ENCODE measurements around the gene DLG3.

DLG3 gene

GRCh38 chrX:70453024-70453618 lies 8.5 kb downstream of the DLG3 start:
- Histone ChIP-seq H3K4me3 (ENCODE audit: low read length in 2 of 2) (peak overlapping the region; percentile 63 to 78), H3K9me3 (ENCODE audit: control insufficient read depth in 2 of 2, low read length in 2 of 2) (no peaks in the 10 kb centered on the region), H3K27me3 (ENCODE audit: control insufficient read depth in 2 of 2, insufficient read depth in 2 of 2, low read length in 2 of 2) (no peaks in the 10 kb centered on the region), H3K4me1 (ENCODE audit: control insufficient read depth in 2 of 2, insufficient read depth in 2 of 2, low read length in 2 of 2) (peaks cover 9 to 13% of the 10 kb centered on the region in 2 donors), H3K9ac (ENCODE audit: low read depth in 1 of 2, low read length in 2 of 2) (peak overlapping the region; percentile 72), H3K27ac (ENCODE audit: low read depth in 2 of 2, low read length in 2 of 2) (peak overlapping the region in 1 of 2 donors; percentile 80), H3K36me3 (ENCODE audit: control insufficient read depth in 2 of 2, insufficient read depth in 2 of 2, low read length in 2 of 2) (no peaks in the 10 kb centered on the region)

- Histone ChIP-seq H3K36me3 (ENCODE audit: control insufficient read depth in 2 of 2, insufficient read depth in 2 of 2, low read length in 2 of 2) (no peaks in the 10 kb centered on the region), H3K9ac (ENCODE audit: low read depth in 1 of 2, low read length in 2 of 2) (peak overlapping the region; percentile 89 to 91), H3K4me1 (ENCODE audit: control insufficient read depth in 2 of 2, insufficient read depth in 2 of 2, low read length in 2 of 2) (peaks cover 9 to 13% of the 10 kb centered on the region in 2 donors), H3K27me3 (ENCODE audit: control insufficient read depth in 2 of 2, insufficient read depth in 2 of 2, low read length in 2 of 2) (no peaks in the 10 kb centered on the region), H3K27ac (ENCODE audit: low read depth in 2 of 2, low read length in 2 of 2) (peak overlapping the region; percentile 90 to 95), H3K4me3 (ENCODE audit: low read length in 2 of 2) (peak overlapping the region; percentile 77 to 79), H3K9me3 (ENCODE audit: control insufficient read depth in 2 of 2, low read length in 2 of 2) (no peaks in the 10 kb centered on the region)
Measured at GRCh38 chrX:70454441-70455365, 10.1 kb downstream of the DLG3 start.

- Histone ChIP-seq H3K9ac (ENCODE audit: low read depth in 1 of 2, low read length in 2 of 2) (peak overlapping the region; percentile 89 to 91), H3K9me3 (ENCODE audit: control insufficient read depth in 2 of 2, low read length in 2 of 2) (no peaks in the 10 kb centered on the region), H3K36me3 (ENCODE audit: control insufficient read depth in 2 of 2, insufficient read depth in 2 of 2, low read length in 2 of 2) (no peaks in the 10 kb centered on the region), H3K4me1 (ENCODE audit: control insufficient read depth in 2 of 2, insufficient read depth in 2 of 2, low read length in 2 of 2) (peaks cover 9 to 13% of the 10 kb centered on the region in 2 donors), H3K27me3 (ENCODE audit: control insufficient read depth in 2 of 2, insufficient read depth in 2 of 2, low read length in 2 of 2) (no peaks in the 10 kb centered on the region), H3K27ac (ENCODE audit: low read depth in 2 of 2, low read length in 2 of 2) (peak overlapping the region; percentile 90 to 95), H3K4me3 (ENCODE audit: low read length in 2 of 2) (peak overlapping the region; percentile 77 to 79)
Measured at GRCh38 chrX:70455366-70456202, 10.9 kb downstream of the DLG3 start.

GRCh38 chrX:70456256-70456655 lies 11.6 kb downstream of the DLG3 start:
- Histone ChIP-seq H3K9me3 (ENCODE audit: control insufficient read depth in 2 of 2, low read length in 2 of 2) (no peaks in the 10 kb centered on the region), H3K27ac (ENCODE audit: low read depth in 2 of 2, low read length in 2 of 2) (peak overlapping the region; percentile 90 to 95), H3K36me3 (ENCODE audit: control insufficient read depth in 2 of 2, insufficient read depth in 2 of 2, low read length in 2 of 2) (no peaks in the 10 kb centered on the region), H3K4me3 (ENCODE audit: low read length in 2 of 2) (peak overlapping the region; percentile 77 to 79), H3K4me1 (ENCODE audit: control insufficient read depth in 2 of 2, insufficient read depth in 2 of 2, low read length in 2 of 2) (peaks cover 9 to 13% of the 10 kb centered on the region in 2 donors), H3K27me3 (ENCODE audit: control insufficient read depth in 2 of 2, insufficient read depth in 2 of 2, low read length in 2 of 2) (no peaks in the 10 kb centered on the region), H3K9ac (ENCODE audit: low read depth in 1 of 2, low read length in 2 of 2) (peak overlapping the region; percentile 89 to 91)

DNA sequence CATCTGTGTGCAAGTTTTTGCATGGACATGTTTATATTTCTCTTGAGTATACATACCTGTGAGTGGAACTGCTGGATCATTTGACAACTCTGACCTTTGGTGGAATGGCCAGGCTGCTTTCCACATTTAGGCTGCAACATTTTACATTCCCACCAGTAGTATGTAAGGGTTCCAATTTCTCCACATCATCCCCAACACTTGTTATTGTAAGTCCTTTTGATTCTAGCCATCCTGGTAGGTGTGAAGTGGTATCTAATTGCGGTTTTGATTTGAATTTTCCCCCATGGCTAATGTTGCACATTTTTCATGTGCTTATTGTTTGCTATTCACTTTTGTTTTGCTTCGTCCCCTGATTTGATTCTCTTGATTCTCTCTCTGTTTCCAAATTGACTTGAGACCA lies 16.4 kb downstream of the DLG3 start:
- Histone ChIP-seq H3K4me1 (ENCODE audit: control insufficient read depth in 2 of 2, insufficient read depth in 2 of 2, low read length in 2 of 2) (no peaks in the 10 kb centered on the region), H3K27me3 (ENCODE audit: control insufficient read depth in 2 of 2, insufficient read depth in 2 of 2, low read length in 2 of 2) (no peaks in the 10 kb centered on the region), H3K27ac (ENCODE audit: low read depth in 2 of 2, low read length in 2 of 2) (no peak overlapping the region), H3K9me3 (ENCODE audit: control insufficient read depth in 2 of 2, low read length in 2 of 2) (no peaks in the 10 kb centered on the region), H3K4me3 (ENCODE audit: low read length in 2 of 2) (no peak overlapping the region), H3K36me3 (ENCODE audit: control insufficient read depth in 2 of 2, insufficient read depth in 2 of 2, low read length in 2 of 2) (no peaks in the 10 kb centered on the region), H3K9ac (ENCODE audit: low read depth in 1 of 2, low read length in 2 of 2) (no peak overlapping the region)

- Histone ChIP-seq H3K9me3 (ENCODE audit: control insufficient read depth in 2 of 2, low read length in 2 of 2) (no peaks in the 10 kb centered on the region), H3K4me1 (ENCODE audit: control insufficient read depth in 2 of 2, insufficient read depth in 2 of 2, low read length in 2 of 2) (no peaks in the 10 kb centered on the region), H3K9ac (ENCODE audit: low read depth in 1 of 2, low read length in 2 of 2) (no peak overlapping the region), H3K36me3 (ENCODE audit: control insufficient read depth in 2 of 2, insufficient read depth in 2 of 2, low read length in 2 of 2) (no peaks in the 10 kb centered on the region), H3K27me3 (ENCODE audit: control insufficient read depth in 2 of 2, insufficient read depth in 2 of 2, low read length in 2 of 2) (no peaks in the 10 kb centered on the region), H3K27ac (ENCODE audit: low read depth in 2 of 2, low read length in 2 of 2) (no peak overlapping the region), H3K4me3 (ENCODE audit: low read length in 2 of 2) (no peak overlapping the region)
Measured at GRCh38 chrX:70464051-70464450, 19.4 kb downstream of the DLG3 start.

- no peaks in the 10 kb centered on the region for H3K27me3 ChIP-seq (ENCODE audit: control insufficient read depth in 2 of 2, insufficient read depth in 2 of 2, low read length in 2 of 2)
- H3K4me3 ChIP-seq (ENCODE audit: low read length in 2 of 2) = no peak overlapping the region
- H3K27ac ChIP-seq (ENCODE audit: low read depth in 2 of 2, low read length in 2 of 2) = no peak overlapping the region
- no peaks in the 10 kb centered on the region for H3K36me3 ChIP-seq (ENCODE audit: control insufficient read depth in 2 of 2, insufficient read depth in 2 of 2, low read length in 2 of 2)
- no peaks in the 10 kb centered on the region for H3K4me1 ChIP-seq (ENCODE audit: control insufficient read depth in 2 of 2, insufficient read depth in 2 of 2, low read length in 2 of 2)
- no peak overlapping the region for H3K9ac ChIP-seq (ENCODE audit: low read depth in 1 of 2, low read length in 2 of 2)
- no peaks in the 10 kb centered on the region for H3K9me3 ChIP-seq (ENCODE audit: control insufficient read depth in 2 of 2, low read length in 2 of 2)
Measured at GRCh38 chrX:70466968-70467367, 22.3 kb downstream of the DLG3 start.

GRCh38 chrX:70468709-70469108 lies 24.1 kb downstream of the DLG3 start:
- Histone ChIP-seq H3K27ac (ENCODE audit: low read depth in 2 of 2, low read length in 2 of 2) (no peak overlapping the region), H3K9me3 (ENCODE audit: control insufficient read depth in 2 of 2, low read length in 2 of 2) (no peaks in the 10 kb centered on the region), H3K4me3 (ENCODE audit: low read length in 2 of 2) (no peak overlapping the region), H3K9ac (ENCODE audit: low read depth in 1 of 2, low read length in 2 of 2) (no peak overlapping the region), H3K36me3 (ENCODE audit: control insufficient read depth in 2 of 2, insufficient read depth in 2 of 2, low read length in 2 of 2) (no peaks in the 10 kb centered on the region), H3K27me3 (ENCODE audit: control insufficient read depth in 2 of 2, insufficient read depth in 2 of 2, low read length in 2 of 2) (peaks cover 0 to 2% of the 10 kb centered on the region in 2 donors), H3K4me1 (ENCODE audit: control insufficient read depth in 2 of 2, insufficient read depth in 2 of 2, low read length in 2 of 2) (no peaks in the 10 kb centered on the region)

- no peak overlapping the region for H3K9ac ChIP-seq (ENCODE audit: low read depth in 1 of 2, low read length in 2 of 2)
- H3K4me1 ChIP-seq (ENCODE audit: control insufficient read depth in 2 of 2, insufficient read depth in 2 of 2, low read length in 2 of 2) = no peaks in the 10 kb centered on the region
- peaks cover 0 to 2% of the 10 kb centered on the region in 2 donors for H3K27me3 ChIP-seq (ENCODE audit: control insufficient read depth in 2 of 2, insufficient read depth in 2 of 2, low read length in 2 of 2)
- no peak overlapping the region for H3K27ac ChIP-seq (ENCODE audit: low read depth in 2 of 2, low read length in 2 of 2)
- H3K36me3 ChIP-seq (ENCODE audit: control insufficient read depth in 2 of 2, insufficient read depth in 2 of 2, low read length in 2 of 2) = no peaks in the 10 kb centered on the region
- H3K4me3 ChIP-seq (ENCODE audit: low read length in 2 of 2) = no peak overlapping the region
- H3K9me3 ChIP-seq (ENCODE audit: control insufficient read depth in 2 of 2, low read length in 2 of 2) = no peaks in the 10 kb centered on the region
Measured at GRCh38 chrX:70470850-70471289, 26.2 kb downstream of the DLG3 start.

Measured in mucosa of rectum (tissue), 2 donors.